ENCODE measurements around the gene SERPINA4.

SERPINA4 gene

DNA sequence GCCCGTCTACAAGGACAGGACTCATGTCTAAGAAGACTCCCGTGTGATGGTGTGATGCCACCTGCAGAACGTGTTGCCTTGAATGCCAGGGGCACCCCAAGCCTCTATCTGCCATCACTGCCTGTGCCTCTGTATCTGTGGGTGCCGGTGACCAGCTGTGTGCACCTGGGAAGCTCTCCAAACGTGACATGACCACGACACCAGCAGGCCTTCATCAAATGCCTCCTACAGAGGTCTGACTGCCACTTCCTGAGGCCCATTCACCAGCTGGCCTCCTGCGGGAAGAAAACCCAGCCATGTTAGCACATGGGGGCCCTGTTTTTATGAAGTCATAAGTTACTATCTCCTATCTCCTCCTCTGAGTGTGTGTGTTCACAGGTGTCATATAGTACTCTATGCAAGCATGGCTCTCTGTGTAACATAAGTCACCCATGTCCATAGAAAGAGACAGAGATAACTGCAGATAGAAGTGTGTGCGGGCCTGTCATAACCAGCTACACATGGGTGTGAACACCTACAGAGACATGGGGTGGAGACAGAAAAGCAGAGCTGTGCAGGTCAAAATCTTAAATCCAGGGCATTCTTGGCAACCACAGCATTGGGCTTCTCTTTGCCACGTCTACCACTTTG is 18.3 kb upstream of the SERPINA4 start:
- DNase-seq (ENCODE audit: low spot score), result no peak

GRCh38 chr14:94543449-94544124 is 17.7 kb upstream of the SERPINA4 start:
- DNase-seq (ENCODE audit: low spot score), result no peak

GRCh38 chr14:94544726-94545125 is 16.5 kb upstream of the SERPINA4 start:
- no peak for DNase-seq (ENCODE audit: low spot score)

- DNase-seq (ENCODE audit: low spot score), result no peak
Measured at GRCh38 chr14:94545131-94545841, 16.0 kb upstream of the SERPINA4 start.

GRCh38 chr14:94547151-94547680 is 14.0 kb upstream of the SERPINA4 start:
- DNase-seq (ENCODE audit: low spot score), result no peak

- DNase-seq (ENCODE audit: low spot score), result no peak
Measured at GRCh38 chr14:94547726-94548125, 13.5 kb upstream of the SERPINA4 start.

DNA sequence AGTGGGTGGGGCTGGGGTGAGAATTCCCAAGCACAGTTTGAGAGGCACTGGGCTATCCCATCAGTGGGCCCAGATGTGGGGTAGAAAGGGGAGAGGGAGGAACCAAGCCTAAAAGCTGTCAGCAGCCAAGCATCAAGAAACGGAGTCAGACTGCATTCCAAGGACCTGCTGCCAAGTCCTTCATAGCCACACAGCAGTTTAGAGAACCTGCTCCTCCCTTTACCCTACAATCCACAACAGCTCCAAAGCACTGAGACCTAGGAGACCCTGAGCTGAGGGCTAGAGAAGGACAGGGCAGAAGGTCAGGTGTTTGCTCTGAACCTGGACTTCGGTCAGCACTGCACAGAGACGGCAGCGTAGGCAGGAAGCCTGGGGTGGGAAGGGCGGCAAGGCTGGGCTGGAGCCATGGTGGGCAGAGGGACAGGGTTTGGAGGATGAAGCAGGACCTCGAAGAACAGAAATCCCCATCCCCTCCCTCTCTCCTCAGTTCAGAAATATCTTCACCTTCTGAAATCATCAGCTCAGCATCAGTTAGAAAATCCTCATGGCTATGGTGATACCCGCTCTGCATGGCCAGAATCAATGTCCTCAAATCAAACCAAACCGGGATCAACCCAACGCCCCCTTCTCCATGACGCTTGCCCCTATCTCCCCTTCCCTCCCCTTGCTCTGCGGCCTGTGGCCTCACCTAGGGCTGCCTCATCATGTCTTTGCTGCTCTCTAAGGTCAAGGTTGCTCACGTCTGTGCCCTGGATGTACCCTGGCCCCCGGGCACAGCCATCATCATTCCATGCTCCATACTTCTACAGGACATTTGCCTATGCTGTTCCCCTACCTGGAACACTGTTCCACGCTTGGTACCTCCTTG is 12.9 kb upstream of the SERPINA4 start:
- DNase-seq (ENCODE audit: low spot score), result no peak

- DNase-seq (ENCODE audit: low spot score), result peak; percentile 45
Measured at GRCh38 chr14:94548999-94549985, 11.9 kb upstream of the SERPINA4 start.

- no peak for DNase-seq (ENCODE audit: low spot score)
Measured at GRCh38 chr14:94550041-94550440, 11.2 kb upstream of the SERPINA4 start.

DNA sequence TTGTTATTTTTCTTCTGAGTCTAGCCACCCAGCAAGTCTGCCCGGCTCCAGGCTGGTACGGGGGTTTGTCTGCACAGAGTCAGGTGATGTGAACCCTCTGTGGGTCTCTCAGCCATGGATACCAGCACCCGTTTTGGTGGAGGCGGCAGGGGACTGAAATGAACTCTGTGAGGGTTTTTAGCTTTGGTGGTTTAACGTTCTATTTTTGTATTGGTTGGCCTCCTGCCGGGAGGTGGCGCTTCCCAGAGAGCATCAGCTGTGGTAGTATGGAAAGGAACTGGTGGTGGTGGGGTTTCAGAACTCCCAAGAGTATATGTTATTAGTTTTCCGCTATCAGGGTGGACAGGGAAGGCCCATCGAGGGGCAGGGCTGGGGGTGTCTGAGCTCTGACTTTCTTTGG is 5.3 kb upstream of the SERPINA4 start:
- no peak for DNase-seq (ENCODE audit: low spot score)

- no peak for DNase-seq (ENCODE audit: low spot score)
Measured at GRCh38 chr14:94557327-94557726, 3.9 kb upstream of the SERPINA4 start.

DNA sequence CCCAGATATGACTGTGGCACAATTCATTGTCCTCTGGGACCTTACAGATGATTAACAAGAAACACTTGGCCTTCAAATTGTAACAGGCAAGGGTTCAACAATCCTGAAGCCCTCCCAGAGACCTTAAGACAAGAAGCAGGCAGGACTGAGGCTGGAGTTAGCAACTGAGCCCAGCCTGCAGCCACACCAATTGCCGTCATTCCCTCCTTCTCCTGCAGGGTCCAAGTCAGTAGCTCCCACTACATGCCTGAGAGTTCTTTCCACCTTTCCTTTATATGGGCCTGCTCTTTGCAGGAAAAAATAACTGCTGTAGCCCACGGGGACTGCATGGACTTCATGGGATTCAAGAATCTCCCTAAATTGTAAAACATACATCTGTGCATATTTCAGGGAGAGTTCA is 2.4 kb upstream of the SERPINA4 start:
- no peak for DNase-seq (ENCODE audit: low spot score)

- DNase-seq (ENCODE audit: low spot score), result no peak
Measured at GRCh38 chr14:94559638-94560290, 1.5 kb upstream of the SERPINA4 start.

DNA sequence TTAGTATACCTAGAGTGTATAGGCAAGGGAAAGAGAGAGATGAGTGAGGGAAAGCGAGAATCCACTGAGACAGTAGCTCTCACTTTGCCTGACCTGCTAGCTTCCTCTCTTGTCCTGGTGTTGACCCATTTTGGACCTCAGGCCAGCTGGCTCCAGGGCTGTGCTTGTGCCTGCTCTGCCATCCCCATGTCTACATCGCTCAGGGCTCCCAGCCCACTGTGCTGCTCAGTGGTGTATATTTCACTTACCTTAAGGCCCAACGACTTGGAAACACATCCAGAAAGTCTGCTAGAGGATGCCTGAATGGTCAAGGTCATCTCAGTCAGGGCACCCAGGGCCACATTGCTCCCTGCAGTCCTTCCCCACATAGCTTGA is 964 bp upstream of the SERPINA4 start:
- no peak for DNase-seq (ENCODE audit: low spot score)

GRCh38 chr14:94561656-94562010 is 391 bp downstream of the SERPINA4 start:
- DNase-seq (ENCODE audit: low spot score), result no peak

DNA sequence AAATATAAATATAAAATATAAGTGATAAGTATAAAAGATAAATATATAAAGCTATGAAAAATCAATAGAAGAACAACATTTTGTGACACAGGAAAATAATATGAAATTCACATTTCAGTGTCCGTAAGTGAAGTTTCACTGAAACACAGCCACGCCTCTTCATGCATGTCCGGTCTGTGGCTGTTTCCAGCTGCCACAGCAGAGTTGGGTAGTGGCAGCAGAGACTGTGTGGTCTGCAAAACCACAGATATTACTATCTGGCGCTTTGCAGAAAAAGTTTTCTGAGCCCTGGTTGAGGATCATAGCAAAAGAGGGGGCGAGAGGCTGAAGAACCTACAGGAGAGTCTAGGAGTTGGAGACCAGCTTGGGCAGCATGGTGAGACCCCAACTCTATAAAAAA is 780 bp downstream of the SERPINA4 start:
- no peak for DNase-seq (ENCODE audit: low spot score)

DNA sequence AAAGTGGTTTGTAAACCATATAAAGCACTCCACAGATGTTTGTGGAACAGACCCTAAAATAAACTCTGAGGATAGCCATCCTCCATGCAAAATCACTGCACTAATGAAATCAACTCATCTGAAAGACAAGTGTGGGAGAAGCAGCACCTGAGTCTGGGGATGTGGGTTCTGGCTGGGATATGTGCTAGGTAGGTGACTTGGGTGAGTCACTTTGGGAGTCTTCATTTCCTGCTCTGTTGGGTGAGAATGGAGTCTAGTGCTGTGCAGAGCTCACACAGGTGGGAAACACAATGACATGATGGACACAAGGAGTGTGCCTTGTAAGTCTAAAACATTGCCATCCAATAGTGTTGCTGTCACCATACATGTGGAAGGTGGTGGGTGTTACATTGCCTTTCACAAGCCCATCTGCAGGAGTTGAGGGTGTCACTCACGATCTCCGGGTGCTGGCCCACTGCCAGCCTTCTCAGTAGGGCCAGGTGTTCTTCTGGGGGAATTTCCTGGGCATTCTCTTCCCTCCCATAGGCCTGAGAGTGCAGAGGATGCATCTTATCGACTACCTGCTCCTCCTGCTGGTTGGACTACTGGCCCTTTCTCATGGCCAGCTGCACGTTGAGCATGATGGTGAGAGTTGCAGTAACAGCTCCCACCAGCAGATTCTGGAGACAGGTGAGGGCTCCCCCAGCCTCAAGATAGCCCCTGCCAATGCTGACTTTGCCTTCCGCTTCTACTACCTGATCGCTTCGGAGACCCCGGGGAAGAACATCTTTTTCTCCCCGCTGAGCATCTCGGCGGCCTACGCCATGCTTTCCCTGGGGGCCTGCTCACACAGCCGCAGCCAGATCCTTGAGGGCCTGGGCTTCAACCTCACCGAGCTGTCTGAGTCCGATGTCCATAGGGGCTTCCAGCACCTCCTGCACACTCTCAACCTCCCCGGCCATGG is 2.0 kb downstream of the SERPINA4 start:
- no peak for DNase-seq (ENCODE audit: low spot score)

- no peak for DNase-seq (ENCODE audit: low spot score)
Measured at GRCh38 chr14:94564381-94564780, 3.1 kb downstream of the SERPINA4 start.

- DNase-seq (ENCODE audit: low spot score), result no peak
Measured at GRCh38 chr14:94568186-94568585, 6.9 kb downstream of the SERPINA4 start.

All from LoVo (cell line).